Muscle of arm (tissue), 12 donors: ENCODE results near the gene TEC. TPM values are rescaled to one million over a fixed set of nuclear protein-coding genes. Genes with fewer than 3 reads are reported as not detected.
"Not testable (repeated sequence)": the region's sequence is repeated elsewhere in the genome, so short reads cannot be mapped to it uniquely, and the experiment has no call there.

ENCODE experiments used
- DNase-seq: peaks from one replicate; pipeline ENCODE4 v3.0.0-alpha.2; 2013
- polyA plus RNA-seq, 12 donors: library from polyadenylated mRNA; unstranded; fragments of 120-200 nt; gene quantifications; one replicate each; pipeline ENCODE4 v1.2.1, GENCODE V29; 2013; ENCODE audit not compliant: insufficient read length in 12 of 12

The TEC gene
- polyA plus RNA-seq, 12 donors, result 0.49 to 3.3 (median 1.0) TPM; not detected in 2

- DNase-seq, result no peak
These were observed 72.7 kb downstream of the TEC start for GRCh38 chr4:48196758-48197504.

DNA sequence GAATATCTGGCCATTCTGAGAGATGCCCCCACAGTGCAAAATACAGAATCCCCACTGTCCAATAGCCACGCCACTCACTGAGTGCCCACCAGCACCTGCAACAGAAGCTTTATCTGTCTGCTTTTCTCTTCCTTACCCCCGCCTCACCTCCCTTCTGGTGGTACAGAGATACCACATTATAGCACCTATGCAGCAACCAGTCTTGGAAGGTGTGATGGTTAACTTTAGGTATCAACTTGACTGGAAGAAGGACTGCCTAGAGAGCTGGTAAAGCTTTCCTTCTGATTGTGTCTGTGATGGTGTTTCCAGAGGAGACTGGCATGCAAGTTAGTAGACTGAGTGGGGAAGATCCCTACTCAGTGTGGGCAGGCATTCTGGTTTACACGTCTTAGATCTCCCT, 73.8 kb downstream of the TEC start:
- no peak for DNase-seq

- no peak for DNase-seq
These were observed 74.3 kb downstream of the TEC start for GRCh38 chr4:48195374-48195773.

DNA sequence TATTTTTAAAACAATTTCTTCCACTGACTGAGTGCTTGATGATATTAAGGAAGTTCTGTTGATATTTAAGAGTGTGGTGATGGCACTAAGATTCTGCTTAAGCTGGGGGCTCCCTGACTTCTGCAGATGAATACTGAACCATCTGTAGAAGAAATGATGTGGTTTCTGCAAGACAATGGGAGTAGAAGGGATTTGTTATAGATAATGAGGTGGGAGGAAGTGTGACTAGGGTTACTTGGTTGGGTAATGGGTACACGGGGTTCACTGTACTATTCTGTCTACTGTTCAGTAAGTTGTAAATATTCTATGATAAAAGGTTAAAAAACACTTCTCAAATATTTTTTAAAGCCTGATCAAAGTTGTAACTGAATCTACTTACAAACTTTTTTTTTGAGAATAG, 74.7 kb downstream of the TEC start:
- no peak for DNase-seq

- DNase-seq, result no peak
These were observed 75.6 kb downstream of the TEC start for GRCh38 chr4:48193921-48194468.

DNA sequence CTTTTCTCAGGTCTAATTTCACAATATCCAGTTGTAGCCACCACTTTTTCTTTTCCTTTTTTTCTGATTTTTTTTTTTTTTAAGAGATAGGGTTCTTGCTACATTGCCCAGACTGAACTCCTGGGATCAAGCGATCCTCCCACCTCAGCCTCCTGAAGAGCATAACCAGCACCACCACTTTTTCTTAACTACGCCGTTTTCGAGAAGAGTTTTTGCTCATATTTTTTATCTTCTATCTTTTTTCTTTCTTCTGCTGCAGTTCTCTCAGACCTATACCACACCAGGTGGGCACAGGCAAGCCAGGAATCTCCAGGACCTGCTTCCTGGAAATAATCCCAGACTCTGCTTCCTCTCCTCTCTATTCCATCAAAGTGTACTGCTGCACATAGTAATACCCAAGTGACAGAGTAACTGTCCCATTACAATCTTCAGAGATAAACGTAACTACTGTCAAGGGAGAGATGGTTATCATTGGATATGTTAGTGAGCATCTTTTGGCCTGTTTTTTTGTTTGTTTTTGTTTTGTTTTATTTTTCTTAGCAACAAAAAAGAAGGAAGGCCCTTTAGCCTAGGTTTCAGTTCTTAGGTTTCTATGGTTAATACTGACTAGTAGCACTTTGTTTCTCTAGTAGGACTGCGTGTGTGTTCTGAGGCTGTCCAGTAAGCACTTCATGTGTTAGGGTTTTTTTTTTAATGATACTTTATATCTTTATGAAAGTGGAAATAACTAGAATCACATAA, 76.4 kb downstream of the TEC start:
- DNase-seq, result no peak

DNA sequence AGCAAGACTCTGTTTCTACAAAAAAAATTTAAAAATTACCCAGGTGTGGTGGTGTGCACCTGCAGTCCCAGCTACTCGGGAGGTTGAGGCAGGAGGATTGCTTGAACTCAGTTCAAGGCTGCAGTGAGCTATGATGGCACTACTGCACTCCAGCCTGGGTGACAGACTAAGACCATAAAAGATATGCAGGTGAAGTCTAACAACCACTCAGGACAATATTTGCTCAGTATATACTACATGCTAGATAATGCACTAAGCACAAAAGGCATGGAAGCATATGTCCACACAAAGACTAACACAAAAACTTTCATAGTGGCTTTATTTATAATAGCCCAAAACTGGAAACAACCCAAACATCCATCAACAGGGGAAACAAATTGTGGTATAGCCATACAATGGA, 77.9 kb downstream of the TEC start:
- no peak for DNase-seq

DNA sequence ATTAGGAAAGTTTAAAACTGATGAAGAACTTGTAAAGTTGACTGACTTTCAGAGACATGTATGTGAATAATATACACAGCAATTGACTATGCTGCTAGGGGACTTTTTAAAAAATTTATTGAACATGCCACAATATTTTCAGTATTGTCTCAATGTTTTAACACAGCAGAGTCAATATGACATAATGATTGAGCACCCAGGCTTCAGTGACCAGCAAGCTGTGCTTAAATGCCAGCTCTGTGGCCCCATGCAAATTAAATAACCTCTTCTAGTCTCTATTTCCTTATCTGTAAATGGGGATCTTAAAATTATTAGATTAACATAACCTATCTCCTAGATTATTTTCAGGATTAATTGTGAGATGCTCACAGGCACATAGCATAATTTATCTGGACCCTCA, 78.8 kb downstream of the TEC start:
- DNase-seq, result no peak

GRCh38 chr4:48189731-48190130, 79.9 kb downstream of the TEC start:
- no peak for DNase-seq

DNA sequence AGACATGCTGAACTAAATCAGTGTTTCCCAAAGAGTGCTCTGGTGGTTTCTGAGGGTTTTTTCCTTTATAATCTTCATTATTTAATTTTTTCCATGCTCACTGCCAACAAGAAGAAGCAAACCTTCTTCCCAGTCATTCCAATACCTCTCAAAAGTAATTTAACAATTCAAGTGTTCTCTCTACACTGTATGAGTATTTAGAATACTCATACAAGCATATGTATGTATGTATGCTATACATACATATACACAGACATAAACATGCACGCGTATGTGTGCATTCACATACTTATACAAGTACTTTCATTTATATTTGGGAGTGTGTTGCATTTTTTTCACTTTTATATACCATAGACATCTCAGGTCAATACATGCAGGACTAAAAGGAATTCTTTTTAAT, 81.2 kb downstream of the TEC start:
- no peak for DNase-seq

- DNase-seq, result no peak
These were observed 81.8 kb downstream of the TEC start for GRCh38 chr4:48187813-48188212.

DNA sequence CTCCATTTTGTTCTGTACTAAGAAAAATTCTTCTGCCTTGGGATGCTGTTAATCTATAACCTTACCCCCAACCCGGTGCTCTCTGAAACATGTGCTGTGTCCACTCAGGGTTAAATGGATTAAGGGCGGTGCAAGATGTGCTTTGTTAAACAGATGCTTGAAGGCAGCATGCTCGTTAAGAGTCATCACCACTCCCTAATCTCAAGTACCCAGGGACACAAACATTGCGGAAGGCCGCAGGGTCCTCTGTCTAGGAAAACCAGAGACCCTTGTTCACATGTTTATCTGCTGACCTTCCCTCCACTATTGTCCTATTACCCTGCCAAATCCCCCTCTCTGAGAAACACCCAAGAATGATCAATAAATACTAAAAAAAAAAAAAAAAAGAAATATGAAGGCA, 82.6 kb downstream of the TEC start:
- DNase-seq, result not testable (repeated sequence)

GRCh38 chr4:48186394-48186793, 83.2 kb downstream of the TEC start:
- not testable (repeated sequence) for DNase-seq

- no peak for DNase-seq
These were observed 84.8 kb downstream of the TEC start for GRCh38 chr4:48184882-48185281.

DNA sequence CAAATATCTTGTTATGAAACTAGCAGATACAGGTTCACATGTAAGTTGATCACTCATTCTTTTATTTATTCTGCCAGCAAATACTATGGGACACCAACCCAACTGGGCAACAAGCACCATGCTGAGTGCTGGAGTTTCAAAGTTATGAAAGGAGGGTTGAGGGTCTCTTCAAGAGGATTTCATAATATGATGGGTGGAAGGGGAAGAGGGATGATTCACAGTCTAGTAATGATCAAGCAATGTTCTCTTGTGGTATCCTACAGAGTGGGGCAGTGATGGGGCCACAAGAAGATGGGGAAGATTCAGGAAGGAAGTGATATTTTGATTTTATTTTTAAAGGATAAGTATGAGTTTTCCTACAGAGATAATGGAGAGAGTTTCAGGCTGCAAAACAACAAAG, 89.4 kb downstream of the TEC start:
- no peak for DNase-seq

GRCh38 chr4:48178931-48179330, 90.7 kb downstream of the TEC start:
- DNase-seq, result no peak

DNA sequence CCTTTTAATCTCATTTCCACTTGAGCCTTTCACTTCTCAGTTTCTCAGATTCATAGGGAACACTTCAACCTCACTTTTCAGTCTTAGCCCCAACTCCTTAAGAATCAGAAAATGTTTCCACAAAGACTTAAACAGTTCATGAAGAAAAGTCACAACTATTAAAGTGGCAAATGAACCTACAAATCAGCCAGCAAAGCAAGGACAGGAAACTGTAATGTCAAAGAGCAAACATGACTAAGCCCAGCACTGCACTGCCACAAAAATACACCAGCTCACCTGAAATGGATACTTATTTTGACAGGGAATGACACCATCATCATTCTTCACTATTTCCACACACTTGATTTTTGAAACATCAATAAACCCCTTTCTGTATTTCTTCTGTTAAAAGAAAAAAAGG, 93.8 kb downstream of the TEC start:
- DNase-seq, result no peak

DNA sequence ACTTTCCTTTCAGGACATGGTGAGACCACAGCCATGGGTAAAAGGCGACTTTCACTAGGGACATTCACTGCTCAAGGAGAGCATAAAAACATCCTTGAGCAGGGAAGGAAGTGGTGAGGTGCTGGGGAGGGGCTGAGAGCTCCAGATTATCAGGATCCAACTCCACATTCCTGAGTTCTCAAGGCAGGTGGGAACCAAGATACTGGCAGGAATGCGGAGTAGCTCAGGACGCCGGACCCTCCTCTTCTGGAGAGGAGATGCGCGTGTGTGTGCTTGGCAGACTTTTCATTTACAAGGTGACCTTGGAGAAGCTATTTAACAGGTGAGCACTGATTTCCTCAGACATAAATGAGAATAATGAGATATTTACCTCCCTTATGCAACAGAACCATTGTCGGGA, 94.3 kb downstream of the TEC start:
- no peak for DNase-seq

DNA sequence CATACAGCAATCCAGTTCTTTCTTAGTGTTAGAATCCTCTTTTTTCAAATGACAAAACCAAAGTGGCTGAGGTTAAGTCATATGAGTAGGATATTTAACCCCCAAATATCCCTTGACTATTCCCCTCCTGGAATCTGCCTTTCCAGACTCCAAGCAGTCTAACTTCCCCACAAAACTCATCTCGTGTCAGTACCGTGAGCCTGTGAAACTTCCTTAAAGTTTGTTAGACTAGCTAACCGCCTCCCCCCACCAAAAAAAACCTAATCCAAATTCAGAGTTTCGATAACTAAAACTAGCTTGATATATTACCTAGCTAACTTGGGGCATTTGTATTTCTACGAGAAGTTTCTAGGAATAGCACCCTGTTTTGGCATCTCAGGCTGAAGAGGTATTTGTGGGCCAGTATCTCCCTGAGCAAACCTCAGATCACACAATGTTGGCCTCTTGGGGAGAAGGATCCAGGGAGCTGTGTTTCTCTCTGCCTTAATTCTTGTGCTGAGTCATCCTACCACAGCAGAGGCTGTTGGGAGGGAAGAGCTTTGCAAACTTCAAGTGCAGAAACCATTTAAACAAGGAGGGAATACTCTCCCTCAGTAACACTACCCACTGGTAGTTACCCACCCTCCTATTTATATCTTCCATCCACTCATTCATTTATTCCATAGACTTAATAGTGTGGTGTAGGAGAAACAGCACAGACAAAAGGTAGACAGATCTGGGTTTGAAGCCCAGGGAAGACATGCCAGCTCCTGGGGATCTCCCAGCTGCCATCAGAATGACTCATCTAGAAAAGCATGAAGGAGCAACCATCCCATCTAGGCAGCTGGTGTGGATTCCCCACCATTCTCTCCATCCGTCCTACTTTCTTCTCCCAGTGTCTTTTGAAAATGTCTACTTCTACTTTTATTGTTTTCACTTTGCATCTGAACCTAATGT, 96.3 kb downstream of the TEC start:
- DNase-seq, result no peak

- DNase-seq, result no peak
These were observed 97.0 kb downstream of the TEC start for GRCh38 chr4:48172651-48173050.

DNA sequence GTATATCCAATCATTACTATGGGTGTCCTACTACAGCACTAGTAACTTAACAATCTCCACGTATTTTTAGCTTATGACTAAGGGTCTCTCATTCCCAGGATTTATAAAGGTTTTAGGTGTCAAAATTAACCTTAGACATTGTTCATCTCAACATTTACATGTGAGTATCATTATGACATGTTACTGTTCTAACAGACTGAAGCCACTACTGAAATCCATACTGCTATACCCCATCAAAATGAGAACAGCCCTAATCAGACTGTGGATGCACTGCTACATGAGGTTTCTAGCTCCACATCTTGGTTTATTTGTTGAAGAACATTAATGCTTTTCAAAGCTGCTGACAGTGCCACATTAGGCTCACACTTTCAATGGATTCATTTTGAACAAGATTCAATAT, 100.0 kb downstream of the TEC start:
- no peak for DNase-seq
